Omental fat pad (tissue), 4 donors: ENCODE results near the gene USO1. TPM values are rescaled to one million over a fixed set of nuclear protein-coding genes. Genes with fewer than 3 reads are reported as not detected.
"Not testable (repeated sequence)": the region's sequence is repeated elsewhere in the genome, so short reads cannot be mapped to it uniquely, and the experiment has no call there.

Source experiments
- ATAC-seq: fragments of 150-250 bp; one replicate; pipeline ENCODE4 v1.9.1; 2016; ENCODE audit warnings: mild to moderate bottlenecking, moderate library complexity; ENCODE audit not compliant: low FRiP score
- DNase-seq: peaks from one replicate; pipeline ENCODE4 v3.0.0-alpha.2; 2019; ENCODE audit warnings: low spot score
- total RNA-seq, 4 donors: library from RNA; depleted of rRNA; stranded (reverse); fragments of >200 nt; gene quantifications; one replicate each; pipeline ENCODE4 v1.1.0, GENCODE V29; 2016
- TF ChIP-seq, protein P1 (sequence below), 3 donors: fragments of 450-650 bp; IDR thresholded peaks; one replicate each; pipeline ENCODE4 v1.5.1; 2016 to 2017; ENCODE audit warnings: antibody characterized with exemption in 3 of 3, mild to moderate bottlenecking in 3 of 3, moderate library complexity in 2 of 3

Gene USO1
- total RNA-seq, 4 donors from 2014 or later, result 53.8 to 79.5 (median 69.8) TPM

DNA sequence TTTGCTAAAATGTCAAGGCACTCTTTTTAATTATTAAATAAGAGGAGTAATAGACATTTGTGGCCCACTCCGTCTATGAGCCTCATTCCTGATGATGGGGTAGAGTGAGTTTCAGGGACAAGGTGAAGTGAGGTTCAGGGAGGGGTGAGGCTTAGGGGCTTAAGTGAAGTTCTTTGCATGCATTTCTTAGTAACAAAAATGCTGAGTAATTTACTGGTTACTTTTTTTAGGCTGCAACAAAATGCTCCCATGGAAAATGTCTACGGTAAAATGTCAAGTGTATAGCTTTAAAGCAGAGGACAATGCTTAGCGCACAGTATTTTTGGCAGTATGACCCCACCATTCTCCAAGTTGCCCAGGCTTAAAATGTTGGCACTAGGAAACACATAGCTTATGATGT is 2.0 kb upstream of the USO1 start:
- TF ChIP-seq, protein P1, sequence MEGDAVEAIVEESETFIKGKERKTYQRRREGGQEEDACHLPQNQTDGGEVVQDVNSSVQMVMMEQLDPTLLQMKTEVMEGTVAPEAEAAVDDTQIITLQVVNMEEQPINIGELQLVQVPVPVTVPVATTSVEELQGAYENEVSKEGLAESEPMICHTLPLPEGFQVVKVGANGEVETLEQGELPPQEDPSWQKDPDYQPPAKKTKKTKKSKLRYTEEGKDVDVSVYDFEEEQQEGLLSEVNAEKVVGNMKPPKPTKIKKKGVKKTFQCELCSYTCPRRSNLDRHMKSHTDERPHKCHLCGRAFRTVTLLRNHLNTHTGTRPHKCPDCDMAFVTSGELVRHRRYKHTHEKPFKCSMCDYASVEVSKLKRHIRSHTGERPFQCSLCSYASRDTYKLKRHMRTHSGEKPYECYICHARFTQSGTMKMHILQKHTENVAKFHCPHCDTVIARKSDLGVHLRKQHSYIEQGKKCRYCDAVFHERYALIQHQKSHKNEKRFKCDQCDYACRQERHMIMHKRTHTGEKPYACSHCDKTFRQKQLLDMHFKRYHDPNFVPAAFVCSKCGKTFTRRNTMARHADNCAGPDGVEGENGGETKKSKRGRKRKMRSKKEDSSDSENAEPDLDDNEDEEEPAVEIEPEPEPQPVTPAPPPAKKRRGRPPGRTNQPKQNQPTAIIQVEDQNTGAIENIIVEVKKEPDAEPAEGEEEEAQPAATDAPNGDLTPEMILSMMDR (IDR thresholded peaks at IDR 0.05), result no peak
- ATAC-seq (no peak), DNase-seq (no peak)

DNA sequence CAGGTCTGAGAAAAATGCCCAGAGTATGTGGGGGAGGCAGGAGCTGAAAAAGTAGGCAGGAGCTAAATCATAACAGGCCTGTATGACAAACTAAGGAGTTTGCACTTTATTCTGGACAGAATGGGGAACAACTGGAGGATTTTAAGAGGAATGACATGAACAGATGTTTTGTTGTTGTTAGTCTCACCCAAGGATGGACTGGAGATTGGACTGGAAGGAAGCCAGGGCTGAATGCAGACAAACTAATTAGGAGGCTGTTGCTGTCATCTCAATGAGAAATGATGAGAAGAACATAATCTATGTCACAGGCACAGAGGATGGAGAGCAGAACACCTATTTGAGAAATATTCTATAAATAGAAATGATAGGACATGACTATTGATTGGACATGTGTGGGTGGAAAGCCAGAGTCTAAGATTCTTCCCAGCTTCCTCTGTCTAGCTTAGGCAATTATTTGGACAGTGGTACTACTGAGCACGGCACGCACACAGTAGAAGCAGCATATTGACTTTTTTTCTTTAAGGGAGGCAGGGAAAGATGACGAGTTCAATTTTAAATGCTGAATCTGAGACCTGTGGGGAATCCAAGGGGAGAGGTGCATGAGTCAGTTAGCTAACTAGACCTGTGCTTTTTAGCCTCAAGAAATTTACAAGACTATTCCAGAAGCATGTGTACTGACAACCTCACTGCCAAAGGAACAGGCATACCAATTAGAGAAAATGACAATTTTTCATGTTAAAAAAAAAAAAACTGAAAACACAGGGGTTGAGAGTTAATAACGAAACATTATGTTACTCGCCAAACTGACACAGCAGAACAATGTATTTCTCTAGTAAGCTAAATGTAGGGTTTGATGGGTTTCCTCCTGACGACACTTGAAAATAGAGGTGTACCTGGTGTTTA is 963 bp upstream of the USO1 start:
- TF ChIP-seq, protein P1 (IDR thresholded peaks at IDR 0.05), result no peak
- ATAC-seq (peak; percentile 12), DNase-seq (no peak)

DNA sequence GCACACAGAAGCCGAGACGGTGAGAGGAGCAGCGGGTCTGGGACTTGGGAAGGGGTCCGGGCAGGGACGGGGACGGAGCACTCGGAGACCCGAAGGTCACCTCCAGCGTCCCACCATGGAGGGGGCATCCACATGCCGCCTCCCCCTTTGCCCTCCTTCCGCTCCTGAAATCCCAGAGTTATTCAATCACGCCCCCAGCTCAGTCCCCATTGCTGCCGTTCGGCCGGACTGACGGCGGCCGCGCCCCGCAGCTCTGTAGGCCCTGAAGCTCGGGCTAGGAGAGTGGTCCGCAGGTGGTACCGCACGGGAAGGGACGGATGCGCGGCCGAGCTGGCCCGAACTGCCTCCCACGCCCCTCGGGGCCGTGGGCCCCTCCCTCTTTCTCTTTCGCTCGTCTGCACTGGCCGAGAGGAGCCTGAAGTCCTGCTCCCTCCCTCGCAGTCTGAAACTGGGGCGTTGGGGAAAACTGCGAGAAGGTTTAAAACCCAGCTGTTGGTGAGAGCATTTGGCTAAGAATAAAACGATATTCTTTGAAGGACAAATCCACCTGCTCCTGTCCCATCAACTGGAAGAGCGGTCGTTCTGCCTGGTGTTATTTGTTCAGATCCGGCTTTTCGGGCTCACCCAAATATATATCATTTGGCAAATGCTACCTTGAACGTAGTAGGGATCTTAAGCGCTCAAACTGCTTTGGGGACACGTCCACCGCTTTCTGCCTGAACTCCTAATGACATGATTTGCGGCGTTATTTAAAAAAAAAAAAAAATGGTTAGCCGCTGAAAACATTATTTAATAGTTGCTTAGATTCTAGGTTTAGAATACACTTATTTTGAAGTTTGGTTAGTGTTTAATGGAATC is 719 bp downstream of the USO1 start:
- peak; percentile 74 for ATAC-seq
- DNase-seq, result peak; percentile 24
- TF ChIP-seq, protein P1 (IDR thresholded peaks at IDR 0.05), result no peak

DNA sequence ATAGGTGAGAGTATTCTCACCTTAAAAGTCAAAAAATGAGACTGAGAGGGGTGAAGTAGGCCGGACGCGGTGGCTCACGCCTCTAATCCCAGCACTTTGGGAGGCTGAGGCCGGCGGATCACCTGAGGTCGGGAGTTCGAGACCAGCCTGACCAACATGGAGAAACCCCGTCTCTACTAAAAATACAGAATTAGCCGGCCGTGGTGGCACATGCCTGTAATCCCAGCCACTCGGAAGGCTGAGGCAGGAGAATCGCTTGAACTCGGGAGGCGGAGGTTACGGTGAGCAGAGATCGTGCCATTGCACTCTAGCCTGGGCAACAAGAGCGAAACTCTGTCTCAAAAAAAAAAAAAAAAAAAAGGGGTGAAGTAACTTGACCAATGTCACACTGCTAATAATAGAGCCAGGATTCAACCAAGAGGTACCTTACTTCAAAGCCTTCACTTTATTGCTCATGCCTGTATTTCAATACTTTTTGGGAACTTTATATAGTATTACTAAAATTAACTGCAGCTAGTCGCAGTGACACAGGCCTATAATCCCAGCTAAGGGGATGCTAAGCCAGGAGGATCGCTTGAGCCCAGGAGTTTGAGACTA is 1.7 kb downstream of the USO1 start:
- ATAC-seq, DNase-seq: not testable (repeated sequence)

DNA sequence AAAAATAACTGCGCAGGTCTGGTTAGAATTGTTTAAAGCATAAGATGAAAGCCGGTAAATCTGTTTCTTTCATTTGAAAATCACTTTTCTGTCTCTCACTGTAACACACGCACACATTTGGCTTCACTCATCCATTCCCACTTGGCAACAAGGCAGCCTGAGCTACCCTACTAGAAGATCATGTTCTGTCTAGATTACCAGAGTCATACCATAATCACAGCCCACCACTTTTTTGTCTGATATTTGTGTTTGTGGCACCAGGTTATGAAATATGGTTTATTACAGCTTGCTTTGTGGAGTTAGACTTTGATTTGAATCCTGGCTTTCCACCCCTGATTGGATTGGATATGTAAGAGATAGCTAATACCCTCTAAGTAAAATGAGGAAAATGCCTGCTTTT is 2.2 kb downstream of the USO1 start:
- no peak for DNase-seq
- no peak for ATAC-seq
- TF ChIP-seq, protein P1 (IDR thresholded peaks at IDR 0.05), result no peak

DNA sequence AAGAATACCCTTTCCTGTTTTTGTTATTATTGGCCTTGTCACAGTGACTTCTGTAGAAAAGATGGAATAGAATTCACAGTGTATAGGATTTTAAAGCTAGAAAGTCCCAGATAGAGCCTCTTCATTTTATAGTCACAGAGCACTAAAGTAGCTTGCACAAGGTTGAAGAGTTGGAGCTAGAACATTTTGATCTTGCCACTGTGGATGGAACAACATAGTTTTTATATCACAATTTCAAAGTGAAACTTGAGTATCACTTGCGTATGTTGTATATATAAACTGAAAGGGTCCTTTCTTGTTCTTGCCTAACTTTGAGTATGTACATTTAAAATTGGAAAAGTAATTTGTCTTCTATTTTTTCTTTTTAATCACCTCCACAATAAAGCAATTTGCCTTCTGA is 2.7 kb downstream of the USO1 start:
- DNase-seq, result no peak
- ATAC-seq, result no peak
- TF ChIP-seq, protein P1 (IDR thresholded peaks at IDR 0.05), result no peak

DNA sequence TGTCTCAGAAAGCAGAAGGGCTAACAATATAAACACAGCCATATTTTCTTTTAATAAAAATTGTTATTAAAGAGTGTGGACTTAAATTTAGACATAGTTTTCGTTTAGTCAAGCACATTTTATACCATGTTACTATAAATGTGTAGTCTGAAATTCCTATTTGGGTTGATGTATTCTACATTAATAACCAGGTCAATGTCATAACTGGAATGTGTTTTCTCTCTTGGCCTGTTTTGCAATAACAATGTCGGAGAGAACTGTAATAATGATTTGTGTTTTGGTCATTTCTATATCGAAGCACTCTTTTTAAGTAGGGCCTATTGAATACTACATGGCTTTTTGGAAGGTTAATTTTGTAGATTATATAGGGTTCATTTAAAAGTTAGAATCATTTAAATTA is 5.5 kb downstream of the USO1 start:
- DNase-seq, result no peak
- ATAC-seq, result no peak
- TF ChIP-seq, protein P1 (IDR thresholded peaks at IDR 0.05), result no peak
